PC-9 (cell line): ENCODE results near the gene SFI1. TPM values are rescaled to one million over a fixed set of nuclear protein-coding genes. Genes with fewer than 3 reads are reported as not detected.

Experiments
- Bru-seq: library from RNA; stranded (reverse); fragments of 400-500 nt; gene quantifications from one replicate; lab custom pipeline; 2021; lab: Mats Ljungman, UMichigan
- BruChase-seq, 2 experiments: library from RNA; stranded (reverse); fragments of 400-500 nt; gene quantifications; one replicate each; lab custom pipeline; 2021; lab: Mats Ljungman, UMichigan
- BruUV-seq: library from RNA; stranded (reverse); fragments of 400-500 nt; replicated peaks from 2 replicates; lab custom pipeline; 2021; lab: Mats Ljungman, UMichigan
- CTCF ChIA-PET: fragments of 300-600 bp; sonication (Branson Sonifier 250); formaldehyde crosslinking; loops from one replicate; lab custom pipeline; 2022; ENCODE audit warnings: antibody characterized with exemption; lab: Charles Lee
- POLR2A ChIA-PET: fragments of 300-600 bp; sonication (Branson Sonifier 250); formaldehyde crosslinking; loops from one replicate; lab custom pipeline; 2022; ENCODE audit warnings: antibody characterized with exemption; ENCODE audit not compliant: unreplicated experiment; lab: Charles Lee
- DNase-seq, 2 experiments: peaks; one replicate each; pipeline versions ENCODE4 v3.0.0 to v3.0.0-alpha.2; 2015 to 2022; ENCODE audit warnings: mixed read lengths in 1 of 2
- H2AFZ ChIP-seq: fragments of 200-600 bp; sonication (generic); 2 replicates; pipeline ENCODE4 v1.8.1; 2017; ENCODE audit warnings: antibody characterized with exemption
- H3F3A ChIP-seq: fragments of 200-600 bp; sonication (generic); 2 replicates; pipeline ENCODE4 v1.8.1; 2017; ENCODE audit warnings: antibody characterized with exemption, mild to moderate bottlenecking, low read depth; ENCODE audit not compliant: insufficient read depth
- H3K27ac ChIP-seq: fragments of 200-600 bp; sonication (generic); 2 replicates; pipeline ENCODE4 v1.6.1; 2016; ENCODE audit warnings: mixed run types
- H3K27me3 ChIP-seq: fragments of 200-600 bp; sonication (generic); 2 replicates; pipeline ENCODE4 v1.6.1; 2016; ENCODE audit warnings: low read depth, mixed run types; ENCODE audit not compliant: insufficient read depth
- H3K36me3 ChIP-seq: fragments of 200-600 bp; sonication (generic); 2 replicates; pipeline ENCODE4 v1.6.1; 2016; ENCODE audit warnings: low read depth, mixed run types
- H3K4me1 ChIP-seq: fragments of 200-600 bp; sonication (generic); replicated peaks from 2 replicates; pipeline ENCODE4 v1.6.1; 2016; ENCODE audit warnings: mixed run types; ENCODE audit not compliant: insufficient read depth
- H3K4me2 ChIP-seq: fragments of 200-600 bp; sonication (generic); 2 replicates; pipeline ENCODE4 v1.6.1; 2017; ENCODE audit warnings: mixed run types
- H3K4me3 ChIP-seq: fragments of 200-600 bp; sonication (generic); 2 replicates; pipeline ENCODE4 v1.6.1; 2016; ENCODE audit warnings: mixed run types
- H3K79me2 ChIP-seq: fragments of 200-600 bp; sonication (generic); 2 replicates; pipeline ENCODE4 v1.6.1; 2017; ENCODE audit warnings: low read depth, mixed run types
- H3K9me2 ChIP-seq: fragments of 200-600 bp; sonication (generic); 2 replicates; pipeline ENCODE4 v1.8.1; 2017; ENCODE audit warnings: mild to moderate bottlenecking; ENCODE audit not compliant: insufficient read depth
- H3K9me3 ChIP-seq: fragments of 200-600 bp; sonication (generic); 2 replicates; pipeline ENCODE4 v1.8.1; 2016; ENCODE audit warnings: low read depth; ENCODE audit not compliant: insufficient read depth
- H4K20me1 ChIP-seq: fragments of 200-600 bp; sonication (generic); 2 replicates; pipeline ENCODE4 v1.8.1; 2017; ENCODE audit not compliant: insufficient read depth
- CTCF ChIP-seq: fragments of 200-600 bp; sonication (generic); conservative IDR thresholded peaks from 2 replicates; pipeline ENCODE4 v1.6.1; 2017; ENCODE audit warnings: mixed run types, antibody characterized with exemption, mild to moderate bottlenecking, moderate library complexity
- EZH2 ChIP-seq: fragments of 200-600 bp; sonication (generic); IDR thresholded peaks from 2 replicates; pipeline ENCODE4 v1.8.0; 2017; ENCODE audit warnings: antibody characterized with exemption, low read depth
- intact Hi-C: fragments of 100-400 bp; cut with micrococcal nuclease; formaldehyde crosslinking; loops from one replicate; pipeline ENCODE4 v1.10.0; 2022; ENCODE audit not compliant: unreplicated experiment
- long read RNA-seq: library from polyadenylated mRNA; stranded (forward); transcript quantifications from one replicate; pipeline ENCODE4 v2.0.0, GENCODE V29; 2022
- total RNA-seq: library from RNA; stranded (reverse); gene quantifications from 2 replicates; pipeline ENCODE4 v1.2.3, GENCODE V29; 2021

Gene SFI1
- total RNA-seq (57.9 and 58.7 TPM in 2 replicates), Bru-seq, nascent RNA (percentile 66 among the genes with signal in this experiment), BruChase-seq, experiment 1, labeled RNA remaining after a 2-hour chase (percentile 66 among the genes with signal in this experiment), BruChase-seq, experiment 2, labeled RNA remaining after a 6-hour chase (percentile 64 among the genes with signal in this experiment)
- long read RNA-seq, full-length matches to known transcripts, result 4 of 28 reads
- long read RNA-seq, partial matches to known transcripts, result 5 of 28 reads
- long read RNA-seq, other reads (novel, unspliced or antisense), result 19 of 28 reads

DNA sequence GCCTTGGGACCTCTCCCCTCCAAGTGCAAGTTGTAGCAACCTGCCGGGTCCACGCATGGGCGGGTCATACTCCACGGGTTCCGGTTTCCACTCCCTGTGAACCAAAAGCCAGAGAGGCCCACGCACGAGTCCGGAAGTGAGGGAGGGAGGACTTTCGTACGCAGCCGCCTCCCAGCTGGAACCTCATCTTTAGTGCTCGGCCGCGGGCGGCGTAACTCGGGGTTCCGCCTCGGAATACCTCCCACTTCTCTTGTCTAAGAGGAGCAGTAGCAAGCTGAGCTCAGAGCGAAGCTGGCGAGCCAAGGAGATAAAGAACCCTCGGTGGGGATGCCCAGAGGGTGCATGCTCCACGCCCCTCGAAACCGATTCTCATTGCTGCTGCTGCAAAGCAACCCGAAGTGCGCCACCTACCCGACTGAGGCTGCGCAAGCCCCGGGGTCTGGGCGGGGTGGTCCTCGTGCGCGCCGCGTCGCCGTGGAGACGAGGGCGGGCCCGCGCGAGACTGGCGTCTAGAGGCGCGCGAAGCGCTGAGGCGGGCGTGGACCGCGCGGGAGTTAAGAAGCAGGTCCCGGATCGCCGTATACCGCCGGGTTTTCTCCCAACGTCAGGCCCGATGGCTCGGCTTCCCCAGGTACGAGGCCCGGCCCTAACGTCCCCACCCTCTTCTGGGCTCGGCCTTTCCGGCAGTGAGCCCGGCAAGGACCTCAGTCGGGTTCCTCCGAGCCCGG, at the start of gene SFI1:
SFI1 (plus strand) TSS at position 530 of the 728 bp plus-strand sequence. CDS start 11,749 bp downstream, outside the sequence.
- Histone ChIP-seq H3K9me2 (no peaks in the 10 kb centered on the region), H3K79me2 (peaks cover 38% of the 10 kb centered on the region), H3K4me1 (peaks cover 13% of the 10 kb centered on the region; the same call in 1 of the 2 replicates), H3K27ac (peak within 1 kb of the TSS; percentile 52), H4K20me1 (no peaks in the 10 kb centered on the region), H3K36me3 (no peaks in the 10 kb centered on the region), H3F3A (peaks cover 26% of the 10 kb centered on the region), H3K4me3 (peak within 1 kb of the TSS; percentile 81), H3K4me2 (peak within 1 kb of the TSS; percentile 93), H3K9me3 (peaks cover 7% of the 10 kb centered on the region; the same call in 1 of the 2 replicates), H2AFZ (peak within 1 kb of the TSS; percentile 96), H3K27me3 (no peaks in the 10 kb centered on the region)
- DNase-seq, result peak; percentile 76 to 93
- CTCF ChIA-PET, result interaction anchor here (0.6 kb wide), 1 partner anchor 134 kb away, joined by 3 read pairs; no protein-coding TSS in a partner anchor
- TF ChIP-seq CTCF (no peak; the same call in 1 of the 2 replicates), EZH2 (no peak)
- TSS peak; percentile 82 for BruUV-seq
- intact Hi-C loops, result loop anchor here (1.0 kb wide), 1 partner anchor 254 kb away; the partner anchor contains the start of gene PRR14L
- POLR2A ChIA-PET, result no interaction called here

GRCh38 chr22:31446767-31447166, 49.6 kb upstream of the SFI1 start:
- intact Hi-C loops, result no loop called here
- DNase-seq, result no peak
- H2AFZ ChIP-seq, result no peak overlapping the region
- H3K9me2 ChIP-seq, result no peaks in the 10 kb centered on the region
- TF ChIP-seq EZH2 (no peak), CTCF (no peak)
- no peak overlapping the region for H3K4me3 ChIP-seq
- H3K27ac ChIP-seq, result no peak overlapping the region
- ChIA-PET POLR2A (no interaction called here), CTCF (no interaction called here)
- H3K36me3 ChIP-seq, result 0 out of 2 replicates have a peak, but pooled peaks cover under 1% of the 10 kb centered on the region
- no peaks in the 10 kb centered on the region for H3K4me1 ChIP-seq
- no TSS peak for BruUV-seq
- H3F3A ChIP-seq, result peaks cover 11% of the 10 kb centered on the region
- H3K4me2 ChIP-seq, result no peak overlapping the region
- H4K20me1 ChIP-seq, result no peaks in the 10 kb centered on the region; the same call in 1 of the 2 replicates
- H3K79me2 ChIP-seq, result no peaks in the 10 kb centered on the region
- H3K9me3 ChIP-seq, result no peaks in the 10 kb centered on the region
- H3K27me3 ChIP-seq, result no peaks in the 10 kb centered on the region

DNA sequence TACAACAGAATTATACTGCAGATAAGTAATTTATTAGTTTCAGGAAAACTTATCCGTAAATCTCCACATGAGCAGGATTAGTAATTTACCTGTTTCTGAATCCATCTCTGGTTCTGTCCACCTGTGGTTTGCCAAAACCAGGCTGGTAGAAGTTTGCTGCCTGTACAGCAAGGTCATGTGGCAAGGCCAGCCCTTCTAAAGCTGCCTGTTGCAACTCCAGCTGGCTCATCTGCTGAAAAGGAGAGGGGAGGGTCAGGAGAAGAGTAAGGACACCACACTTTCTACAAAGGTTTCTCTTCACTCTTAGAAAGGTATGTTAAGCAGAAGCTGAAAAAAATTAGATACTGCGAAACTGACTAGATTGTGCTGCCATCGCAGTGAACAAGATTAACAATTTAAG, 49.0 kb upstream of the SFI1 start:
- H3K36me3 ChIP-seq, result no peaks in the 10 kb centered on the region
- no peak overlapping the region for H2AFZ ChIP-seq
- no peak overlapping the region for H3K4me3 ChIP-seq
- H3K27ac ChIP-seq, result no peak overlapping the region
- no peaks in the 10 kb centered on the region for H3K27me3 ChIP-seq
- H3K4me2 ChIP-seq, result no peak overlapping the region
- H3K79me2 ChIP-seq, result no peaks in the 10 kb centered on the region
- ChIA-PET POLR2A (no interaction called here), CTCF (no interaction called here)
- DNase-seq, result no peak
- BruUV-seq, result no TSS peak
- intact Hi-C loops, result no loop called here
- H4K20me1 ChIP-seq, result no peaks in the 10 kb centered on the region; the same call in 1 of the 2 replicates
- TF ChIP-seq EZH2, result no peak
- no peak for TF ChIP-seq CTCF
- H3K9me3 ChIP-seq, result no peaks in the 10 kb centered on the region
- no peaks in the 10 kb centered on the region for H3K4me1 ChIP-seq
- peaks cover 16% of the 10 kb centered on the region for H3F3A ChIP-seq
- no peaks in the 10 kb centered on the region for H3K9me2 ChIP-seq
